Upper lobe of left lung (tissue), 6 donors: ENCODE measurements around the gene U2AF1L4. TPM values are rescaled to one million over a fixed set of nuclear protein-coding genes. Genes with fewer than 3 reads are reported as not detected.

Experiments used
- ATAC-seq, 2 donors: fragments of 200-7000 bp; cut with Tn5 transposase; one replicate each; pipeline ENCODE4 v1.9.1; 2022; ENCODE audit warnings: mild to moderate bottlenecking in 2 of 2, moderate library complexity in 2 of 2; ENCODE audit not compliant: low FRiP score in 2 of 2
- DNase-seq, 2 donors: peaks; one replicate each; pipeline ENCODE4 v3.0.0-alpha.2; 2019 to 2020
- H3K27ac ChIP-seq, 4 donors: fragments of 200-600 bp; sonication (generic); one replicate each; pipeline ENCODE4 v1.5.1; 2016 to 2019
- H3K27me3 ChIP-seq, 4 donors: fragments of 200-600 bp; sonication (generic); one replicate each; pipeline ENCODE4 v1.5.1; 2017 to 2019
- H3K36me3 ChIP-seq, 4 donors: fragments of 200-600 bp; sonication (generic); one replicate each; pipeline ENCODE4 v1.5.1; 2016 to 2019
- H3K4me1 ChIP-seq, 4 donors: fragments of 200-600 bp; sonication (generic); one replicate each; pipeline ENCODE4 v1.5.1; 2018 to 2019
- H3K4me3 ChIP-seq, 4 donors: fragments of 200-600 bp; sonication (generic); one replicate each; pipeline ENCODE4 v1.5.1; 2017 to 2019; ENCODE audit warnings: mild to moderate bottlenecking in 2 of 4, moderate library complexity in 1 of 4
- H3K9me3 ChIP-seq, 4 donors: fragments of 200-600 bp; sonication (generic); one replicate each; pipeline ENCODE4 v1.5.1; 2018 to 2019
- CTCF ChIP-seq, 6 experiments: fragments of 450-650 bp in 4 of 6; fragments of 200-600 bp in 2 of 6; sonication (generic) in 2 of 6; IDR thresholded peaks; one replicate each; pipeline ENCODE4 v1.5.1; 2016 to 2019; ENCODE audit warnings: antibody characterized with exemption in 6 of 6
- EP300 ChIP-seq, 4 donors: sonication (generic); formaldehyde crosslinking; IDR thresholded peaks; one replicate each; pipeline ENCODE4 v1.5.1; 2017; ENCODE audit warnings: antibody characterized with exemption in 4 of 4, control low read depth in 2 of 4
- POLR2A ChIP-seq, 4 donors: fragments of 450-650 bp; IDR thresholded peaks; one replicate each; pipeline ENCODE4 v1.5.1; 2016 to 2017; ENCODE audit warnings: antibody characterized with exemption in 4 of 4, mild to moderate bottlenecking in 2 of 4
- POLR2AphosphoS5 ChIP-seq, 2 donors: sonication (generic); formaldehyde crosslinking; IDR thresholded peaks; one replicate each; pipeline ENCODE4 v1.5.1; 2017; ENCODE audit warnings: antibody characterized with exemption in 2 of 2
- WGBS, 2 donors: methylation state at CpG; one replicate each; pipeline ENCODE4 v1.1.5; 2017 to 2018; 5-methylcytosine and 5-hydroxymethylcytosine counted together
- total RNA-seq, 6 donors: library from RNA; depleted of rRNA in 4 of 6; stranded (reverse); fragments of >200 nt in 4 of 6; gene quantifications; one replicate each; pipeline versions ENCODE4 v1.1.0 to v1.2.1, GENCODE V29; 2016 to 2021
- donor health status: DM: no; HTN: no; CAD: no; lungs with moderate emphysema.
- donor health status: DM: no; HTN: yes; CAD: no; lungs with severe emphysema.

U2AF1L4 gene
- total RNA-seq, 6 donors from 2014 or later, result 8.5 to 157 (median 22.0) TPM

GRCh38 chr19:35703343-35703742 lies 41.9 kb downstream of the U2AF1L4 start:
- no peaks in the 10 kb centered on the region for H3K27me3 ChIP-seq
- H3K4me3 ChIP-seq, result peak overlapping the region in 2 of 4 donors; percentile 51 to 77
- no peaks in the 10 kb centered on the region for H3K9me3 ChIP-seq
- DNase-seq (no peak), ATAC-seq (no peak)
- H3K27ac ChIP-seq, result peak overlapping the region in 1 of 4 donors; percentile 74
- H3K4me1 ChIP-seq, result peaks cover 7 to 15% (median 11%) of the 10 kb centered on the region in 4 donors
- WGBS, 2 donors, result 52 to 68% methylated on average over 7 to 9 of the region's 9 CpGs
- H3K36me3 ChIP-seq, result no peaks in the 10 kb centered on the region
- no peak for TF ChIP-seq POLR2A (IDR thresholded peaks at IDR 0.05)
- no peak for TF ChIP-seq CTCF (IDR thresholded peaks at IDR 0.05)
- TF ChIP-seq EP300 (IDR thresholded peaks at IDR 0.05), result no peak
- no peak for TF ChIP-seq POLR2AphosphoS5 (IDR thresholded peaks at IDR 0.05)

GRCh38 chr19:35702223-35703012 lies 42.8 kb downstream of the U2AF1L4 start:
- Histone ChIP-seq H3K9me3 (no peaks in the 10 kb centered on the region), H3K4me1 (peaks cover 7 to 15% (median 11%) of the 10 kb centered on the region in 4 donors), H3K4me3 (peak overlapping the region; percentile 45 to 77 (median 59)), H3K36me3 (no peaks in the 10 kb centered on the region), H3K27me3 (no peaks in the 10 kb centered on the region), H3K27ac (peak overlapping the region in 3 of 4 donors; percentile 36 to 79 (median 74))
- ATAC-seq, result peak; percentile 99
- DNase-seq, result peak; percentile 96 to 100
- TF ChIP-seq EP300 (IDR thresholded peaks at IDR 0.05) (no peak), POLR2A (IDR thresholded peaks at IDR 0.05) (peak in 1 of 4 donors; percentile 58), POLR2AphosphoS5 (IDR thresholded peaks at IDR 0.05) (peak; percentile 1 to 69)
- WGBS, 2 donors, result 0 to 1% methylated on average over 12 to 35 of the region's 50 CpGs

- H3K36me3 ChIP-seq, result no peaks in the 10 kb centered on the region
- ATAC-seq (no peak), DNase-seq (no peak)
- no peaks in the 10 kb centered on the region for H3K9me3 ChIP-seq
- H3K4me1 ChIP-seq, result peaks cover 2 to 3% (median 2%) of the 10 kb centered on the region in 4 donors
- no peak for TF ChIP-seq CTCF (IDR thresholded peaks at IDR 0.05)
- no peak for TF ChIP-seq POLR2A (IDR thresholded peaks at IDR 0.05)
- no peak for TF ChIP-seq EP300 (IDR thresholded peaks at IDR 0.05)
- no peak for TF ChIP-seq POLR2AphosphoS5 (IDR thresholded peaks at IDR 0.05)
- 63 to 76% methylated on average over 4 of the region's 4 CpGs for WGBS, 2 donors
- H3K27ac ChIP-seq, result no peak overlapping the region
- H3K27me3 ChIP-seq, result no peaks in the 10 kb centered on the region
- H3K4me3 ChIP-seq, result no peak overlapping the region
These were observed 48.4 kb downstream of the U2AF1L4 start for GRCh38 chr19:35696835-35697234.

- H3K4me1 ChIP-seq, result no peaks in the 10 kb centered on the region
- no peaks in the 10 kb centered on the region for H3K36me3 ChIP-seq
- H3K9me3 ChIP-seq, result no peaks in the 10 kb centered on the region
- WGBS, 2 donors, result 70 to 79% methylated on average over 2 of the region's 2 CpGs
- no peak overlapping the region for H3K27ac ChIP-seq
- H3K4me3 ChIP-seq, result no peak overlapping the region
- DNase-seq (no peak), ATAC-seq (no peak)
- TF ChIP-seq EP300 (IDR thresholded peaks at IDR 0.05), result no peak
- TF ChIP-seq POLR2AphosphoS5 (IDR thresholded peaks at IDR 0.05), result no peak
- no peak for TF ChIP-seq POLR2A (IDR thresholded peaks at IDR 0.05)
- no peak for TF ChIP-seq CTCF (IDR thresholded peaks at IDR 0.05)
- H3K27me3 ChIP-seq, result no peaks in the 10 kb centered on the region
These were observed 49.3 kb downstream of the U2AF1L4 start for GRCh38 chr19:35695895-35696422.

- peak in 1 of 2 donors; percentile 90 for DNase-seq
- Histone ChIP-seq H3K27me3 (no peaks in the 10 kb centered on the region), H3K36me3 (no peaks in the 10 kb centered on the region), H3K9me3 (no peaks in the 10 kb centered on the region), H3K4me3 (no peak overlapping the region), H3K4me1 (no peaks in the 10 kb centered on the region), H3K27ac (no peak overlapping the region)
- TF ChIP-seq CTCF (IDR thresholded peaks at IDR 0.05) (peak; percentile 91 to 98 (median 96)), POLR2A (IDR thresholded peaks at IDR 0.05) (no peak)
- ATAC-seq, result peak; percentile 99
- 27 to 28% methylated on average over 8 of the region's 8 CpGs for WGBS, 2 donors
These were observed 51.2 kb downstream of the U2AF1L4 start for GRCh38 chr19:35693835-35694599.
